Globus pallidus (tissue), 1 donor: ENCODE measurements around the gene MEX3A.
"Not testable (repeated sequence)": the region's sequence is repeated elsewhere in the genome, so short reads cannot be mapped to it uniquely, and the experiment has no call there.

ENCODE experiments used
- DNase-seq: peaks from one replicate; pipeline ENCODE4 v3.0.0-alpha.2; 2015; ENCODE audit warnings: low spot score

MEX3A gene, protein sequence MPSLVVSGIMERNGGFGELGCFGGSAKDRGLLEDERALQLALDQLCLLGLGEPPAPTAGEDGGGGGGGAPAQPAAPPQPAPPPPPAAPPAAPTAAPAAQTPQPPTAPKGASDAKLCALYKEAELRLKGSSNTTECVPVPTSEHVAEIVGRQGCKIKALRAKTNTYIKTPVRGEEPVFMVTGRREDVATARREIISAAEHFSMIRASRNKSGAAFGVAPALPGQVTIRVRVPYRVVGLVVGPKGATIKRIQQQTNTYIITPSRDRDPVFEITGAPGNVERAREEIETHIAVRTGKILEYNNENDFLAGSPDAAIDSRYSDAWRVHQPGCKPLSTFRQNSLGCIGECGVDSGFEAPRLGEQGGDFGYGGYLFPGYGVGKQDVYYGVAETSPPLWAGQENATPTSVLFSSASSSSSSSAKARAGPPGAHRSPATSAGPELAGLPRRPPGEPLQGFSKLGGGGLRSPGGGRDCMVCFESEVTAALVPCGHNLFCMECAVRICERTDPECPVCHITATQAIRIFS

GRCh38 chr1:156082309-156083091, at the start of gene MEX3A:
TSS of gene MEX3A (minus strand) at chr1:156082465. CDS start at chr1:156081998, 467 bp downstream.
- peak; percentile 64 for DNase-seq

DNA sequence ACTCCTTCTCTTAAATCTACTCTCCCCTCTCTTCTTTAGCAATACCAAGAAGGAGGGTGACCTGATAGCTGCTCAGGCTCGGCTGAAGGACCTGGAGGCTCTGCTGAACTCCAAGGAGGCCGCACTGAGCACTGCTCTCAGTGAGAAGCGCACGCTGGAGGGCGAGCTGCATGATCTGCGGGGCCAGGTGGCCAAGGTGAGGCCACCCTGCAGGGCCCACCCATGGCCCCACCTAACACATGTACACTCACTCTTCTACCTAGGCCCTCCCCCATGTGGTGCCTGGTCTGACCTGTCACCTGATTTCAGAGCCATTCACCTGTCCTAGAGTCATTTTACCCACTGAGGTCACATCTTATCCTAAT, 48.3 kb upstream of the MEX3A start:
- no peak for DNase-seq

DNA sequence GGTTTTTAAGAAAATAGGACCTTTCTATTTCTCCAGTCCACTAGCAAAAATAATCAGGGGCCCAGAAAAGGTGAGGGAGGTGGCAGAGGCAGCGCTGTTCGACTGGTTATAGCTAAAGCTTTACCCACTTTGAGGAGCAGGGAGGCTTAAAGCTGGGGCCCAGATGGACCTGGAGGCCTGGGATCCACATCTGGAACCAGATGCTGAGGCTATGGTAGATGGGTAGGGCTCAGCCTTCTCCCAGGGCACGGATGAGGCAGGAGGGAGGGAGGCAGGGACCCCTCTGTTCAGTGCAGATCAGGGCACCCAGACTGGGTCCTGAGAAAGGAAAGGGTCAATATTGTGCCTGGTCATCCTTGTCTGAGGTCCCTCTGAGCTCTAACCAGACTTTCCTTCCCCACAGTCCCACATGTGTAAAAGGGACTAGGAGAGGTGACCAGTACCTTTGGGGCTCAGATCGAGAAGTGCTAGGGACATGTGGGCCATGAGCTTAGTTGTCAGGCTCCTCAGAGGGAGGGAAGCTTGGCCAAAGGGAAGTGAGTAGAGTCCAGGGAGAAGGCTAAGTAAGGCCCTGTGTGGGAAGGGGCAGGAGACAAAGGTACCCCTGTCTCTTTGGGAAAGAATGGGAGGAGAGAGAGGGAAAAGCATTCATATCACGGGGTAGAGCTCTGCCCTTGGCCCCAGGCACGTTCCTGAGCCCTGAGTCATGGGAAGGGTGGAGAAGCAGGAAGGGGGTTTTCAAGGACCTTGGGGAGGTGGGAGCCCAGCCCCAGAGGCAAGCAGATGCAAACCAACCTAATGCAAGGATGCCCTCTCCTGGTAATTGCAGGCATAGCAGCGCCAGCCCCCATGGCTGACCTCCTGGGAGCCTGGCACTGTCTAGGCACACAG, 47.7 kb upstream of the MEX3A start:
- DNase-seq: no peak

DNA sequence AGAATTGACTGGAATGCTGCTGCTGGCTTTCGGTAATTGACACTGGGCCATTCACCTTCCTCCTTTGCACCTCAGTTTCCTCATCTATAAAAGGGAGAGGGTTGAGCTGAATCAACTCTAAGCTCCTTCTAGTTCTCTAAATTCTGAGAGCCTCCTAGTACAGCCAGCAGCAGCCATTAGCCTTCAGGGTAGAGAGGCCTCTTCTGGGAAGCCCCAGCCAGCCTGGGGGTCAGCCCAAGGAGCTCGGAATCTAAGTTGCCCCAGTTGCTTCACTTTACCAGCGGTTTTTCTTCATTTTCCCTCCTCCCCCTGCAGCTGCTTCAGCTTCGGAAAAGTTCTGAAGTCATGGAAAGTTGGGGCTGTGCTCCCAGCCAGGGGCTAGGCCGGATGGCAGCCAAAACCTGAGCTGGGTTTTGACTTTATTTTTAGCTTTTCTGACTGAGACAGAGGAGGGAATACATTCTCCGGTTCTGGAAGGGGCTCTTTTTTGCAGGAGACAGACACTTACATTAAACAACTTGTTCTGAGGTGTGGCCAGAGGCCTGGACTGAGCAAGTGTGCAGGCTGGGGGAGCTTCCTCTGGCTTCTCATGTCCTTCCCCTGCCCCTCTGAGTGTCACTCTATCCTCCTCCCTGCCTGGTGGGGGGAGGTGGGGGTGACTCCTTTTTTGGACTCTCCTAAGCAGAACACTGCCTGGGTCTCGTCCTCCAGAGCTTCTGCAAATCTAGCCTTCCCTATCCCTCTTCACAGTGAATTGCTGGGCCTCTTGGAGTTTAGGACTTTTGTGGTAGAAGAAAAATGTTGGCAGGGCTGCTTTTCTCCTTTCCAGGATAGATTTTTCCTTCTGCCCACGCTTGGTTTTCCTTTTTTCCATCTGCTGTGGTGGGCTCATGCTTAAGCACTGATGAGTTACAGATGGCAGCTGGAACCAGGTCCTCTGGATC, 46.7 kb upstream of the MEX3A start:
- DNase-seq: no peak

- no peak for DNase-seq
Measured at GRCh38 chr1:156128308-156128653, 46.0 kb upstream of the MEX3A start.

GRCh38 chr1:156126630-156127534, 44.6 kb upstream of the MEX3A start:
- DNase-seq: no peak

GRCh38 chr1:156126043-156126629, 43.9 kb upstream of the MEX3A start:
- DNase-seq: no peak

GRCh38 chr1:156125544-156125943, 43.3 kb upstream of the MEX3A start:
- DNase-seq: not testable (repeated sequence)

- DNase-seq: no peak
Measured at GRCh38 chr1:156124557-156125483, 42.6 kb upstream of the MEX3A start.

DNA sequence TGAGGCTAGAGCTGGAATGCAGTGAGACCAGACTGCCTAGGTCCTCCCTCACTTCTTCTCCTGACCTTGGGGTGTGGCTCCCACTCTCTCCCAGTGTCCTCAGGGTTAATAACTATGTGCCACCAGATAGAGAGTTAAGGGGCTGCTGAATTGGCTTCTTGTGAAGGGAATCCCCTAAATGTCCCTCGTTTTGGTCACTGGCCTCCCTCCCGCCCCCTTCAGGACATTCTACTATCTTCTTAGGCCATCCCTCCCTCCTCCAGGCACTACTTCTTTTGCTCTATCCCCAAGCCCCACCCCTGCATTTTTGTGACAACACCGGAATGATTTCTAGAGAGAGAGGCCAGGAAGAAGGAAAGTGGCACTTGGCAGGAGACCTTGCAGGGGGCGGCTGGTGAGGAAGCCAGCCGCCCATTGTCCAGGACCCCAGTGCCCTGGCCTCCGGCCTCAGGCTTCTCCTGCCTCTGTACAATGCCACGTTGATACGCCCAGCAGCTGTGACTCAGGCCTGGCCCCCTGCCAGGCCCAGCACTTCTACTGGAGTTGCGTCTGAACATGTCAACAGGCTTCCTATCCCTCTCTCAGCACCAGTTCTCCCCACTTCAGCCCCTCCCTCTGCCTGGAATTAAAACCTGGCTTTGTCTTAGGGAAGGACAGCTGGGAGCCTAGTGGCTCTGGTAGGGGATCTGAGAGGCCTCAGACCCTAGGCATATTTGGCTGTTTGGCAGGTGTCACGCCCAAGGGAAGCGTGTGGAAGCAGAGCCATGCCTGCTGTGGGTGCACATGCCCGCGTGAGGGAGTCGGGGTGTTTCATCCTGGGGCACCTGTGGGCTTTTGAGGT, 41.3 kb upstream of the MEX3A start:
- DNase-seq: peak; percentile 98

- peak; percentile 69 for DNase-seq
Measured at GRCh38 chr1:156122519-156123355, 40.5 kb upstream of the MEX3A start.

- no peak for DNase-seq
Measured at GRCh38 chr1:156122086-156122485, 39.8 kb upstream of the MEX3A start.

GRCh38 chr1:156121457-156121856, 39.2 kb upstream of the MEX3A start:
- no peak for DNase-seq

DNA sequence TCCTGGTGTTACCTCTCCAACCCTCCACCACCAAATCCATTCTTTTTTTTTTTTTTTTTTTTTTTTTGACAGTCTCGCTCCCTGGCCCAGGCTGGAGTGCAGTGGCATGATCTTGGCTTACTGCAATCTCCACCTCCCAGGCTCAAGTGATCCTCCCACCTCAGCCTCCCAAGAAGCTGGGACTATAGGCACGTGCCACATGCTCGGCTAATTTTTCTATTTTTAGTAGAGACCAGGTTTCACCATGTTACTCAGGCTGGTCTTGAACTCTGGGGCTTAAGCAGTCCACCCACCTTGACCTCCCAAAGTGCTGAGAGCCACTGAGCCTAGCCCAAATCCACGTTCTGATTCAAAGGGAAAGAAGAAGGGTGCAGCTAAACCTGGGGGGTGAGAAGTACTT, 38.7 kb upstream of the MEX3A start:
- DNase-seq: not testable (repeated sequence)

DNA sequence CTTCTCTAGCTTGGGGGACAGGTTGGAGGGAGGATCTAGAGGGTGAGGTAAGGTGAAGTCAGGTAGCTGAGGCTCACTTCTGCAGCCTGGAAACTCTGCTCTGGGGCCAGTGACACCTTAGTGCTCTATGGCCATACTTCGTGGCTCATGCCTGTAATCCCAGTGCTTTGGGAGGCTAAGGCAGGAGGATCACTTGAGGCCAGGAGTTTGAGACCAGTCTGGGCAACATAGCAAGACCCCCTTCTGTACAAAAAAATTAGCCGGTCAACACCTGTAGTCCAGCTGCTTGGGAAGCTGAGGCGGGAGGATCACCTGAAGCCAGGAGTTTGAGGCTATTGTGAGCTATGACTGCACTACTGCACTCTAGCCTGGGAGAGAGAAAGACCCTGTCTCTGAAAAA, 38.1 kb upstream of the MEX3A start:
- no peak for DNase-seq

- DNase-seq: no peak
Measured at GRCh38 chr1:156119503-156120209, 37.4 kb upstream of the MEX3A start.
